A549 treated with dexamethasone at 1 μM for 4 hours (cell line): Measurements from ENCODE around the gene C1orf50. TPM values are rescaled to one million over a fixed set of nuclear protein-coding genes. Genes with fewer than 3 reads are reported as not detected.

ENCODE experiments used
- total RNA-seq: library from RNA; stranded (reverse); fragments of 200-300 nt; extraction: Qiagen RNA extraction; gene quantifications from 5 replicates; pipeline ENCODE4 v1.2.3, GENCODE V29; 2022

Gene C1orf50
- total RNA-seq, result 2.1 to 5.9 TPM (median 3.3 TPM) in 5 replicates

GRCh38 chr1:42766741-42767509 lies at the start of gene C1orf50, which contains the start of gene P3H1:
Gene C1orf50, plus strand, starts transcription at chr1:42767249. Its CDS starts 63 bp downstream, at chr1:42767312.
Gene P3H1, minus strand, starts transcription at chr1:42767028. Its CDS starts 57 bp downstream, at chr1:42766971.

GRCh38 chr1:42739753-42740700 lies 27.0 kb upstream of the C1orf50 start, which contains the start of gene CLDN19:
Gene CLDN19, minus strand, starts transcription at chr1:42740236. Its CDS starts 173 bp downstream, at chr1:42740063.

GRCh38 chr1:42784946-42785693 lies 18.1 kb downstream of the C1orf50 start, which contains the start of gene TMEM269:
Gene TMEM269, plus strand, starts transcription at chr1:42784991. Its CDS starts 4,903 bp downstream, at chr1:42789894.

GRCh38 chr1:42816585-42817439 lies 49.8 kb downstream of the C1orf50 start, which contains the start of the genes ERMAP and SVBP:
Gene ERMAP, plus strand, starts transcription at chr1:42817122. Its CDS starts 13,327 bp downstream, at chr1:42830449.
Gene SVBP, minus strand, starts transcription at chr1:42817397. Its CDS starts 853 bp downstream, at chr1:42816544.

Other genes starting within 250 kb of the C1orf50 start
- 58.4 to 75.0 TPM (median 61.8 TPM) in 5 replicates for gene PPIH, start 108.8 kb upstream of the C1orf50 start, total RNA-seq
- 759 to 914 TPM (median 874 TPM) in 5 replicates for gene YBX1, start 84.8 kb upstream of the C1orf50 start, total RNA-seq
- gene CLDN19, start 27.0 kb upstream of the C1orf50 start, total RNA-seq, result not detected in 5 replicates
- 21.6 to 33.8 TPM (median 29.0 TPM) in 5 replicates for gene P3H1, start 221 bp upstream of the C1orf50 start, total RNA-seq
- 0.05 to 0.11 TPM (median 0.08 TPM) in 5 replicates for gene TMEM269, start 17.7 kb downstream of the C1orf50 start, total RNA-seq
- gene ERMAP, start 49.9 kb downstream of the C1orf50 start, total RNA-seq, result 3.5 to 4.6 TPM (median 4.2 TPM) in 5 replicates
- 12.3 to 15.8 TPM (median 13.7 TPM) in 5 replicates for gene SVBP, start 50.1 kb downstream of the C1orf50 start, total RNA-seq
- gene ZNF691, start 79.4 kb downstream of the C1orf50 start, total RNA-seq, result 6.7 to 8.2 TPM (median 7.4 TPM) in 5 replicates
- 101 to 117 TPM (median 109 TPM) in 5 replicates for gene SLC2A1, start 191.6 kb downstream of the C1orf50 start, total RNA-seq